WTC11 (cell line): ENCODE results near the gene IGSF9. TPM values are rescaled to one million over a fixed set of nuclear protein-coding genes. Genes with fewer than 3 reads are reported as not detected.

Experiments used
- ATAC-seq: fragments of 200-7000 bp; cut with Tn5 transposase; 2 replicates; pipeline ENCODE4 v1.10.0; 2021; ENCODE audit warnings: mild to moderate bottlenecking, moderate library complexity
- CTCF ChIA-PET: fragments of 300-600 bp; sonication (Branson Sonifier 250); formaldehyde crosslinking; loops from one replicate; lab custom pipeline; 2021; ENCODE audit warnings: antibody characterized with exemption; lab: Charles Lee
- POLR2A ChIA-PET: fragments of 350-600 bp; sonication (Branson Sonifier 250); formaldehyde crosslinking; loops from one replicate; lab custom pipeline; 2021; ENCODE audit warnings: antibody characterized with exemption; lab: Charles Lee
- DNase-seq: peaks from one replicate; pipeline ENCODE4 v3.0.0; 2021; ENCODE audit warnings: low spot score
- H3K27ac Mint-ChIP-seq: 2 replicates; pipeline ENCODE4 v1.8.0; 2021; ENCODE audit warnings: mixed read lengths
- H3K27me3 Mint-ChIP-seq: 2 replicates; pipeline ENCODE4 v1.8.0; 2021; ENCODE audit warnings: low read depth, mild to moderate bottlenecking, moderate library complexity, mixed read lengths
- H3K36me3 Mint-ChIP-seq: 2 replicates; pipeline ENCODE4 v1.8.0; 2021; ENCODE audit warnings: mixed read lengths
- H3K4me1 Mint-ChIP-seq: 2 replicates; pipeline ENCODE4 v1.8.0; 2022; ENCODE audit warnings: mixed read lengths
- H3K4me3 Mint-ChIP-seq: 2 replicates; pipeline ENCODE4 v1.8.0; 2021; ENCODE audit warnings: mild to moderate bottlenecking, moderate library complexity, mixed read lengths
- H3K9me3 Mint-ChIP-seq: 2 replicates; pipeline ENCODE4 v1.8.0; 2021; ENCODE audit warnings: mixed read lengths
- CDX4 ChIP-seq: fragments of 250-450 bp; sonication (Bioruptor Pico); IDR thresholded peaks from 2 replicates; pipeline ENCODE4 v1.9.0; 2021; ENCODE audit warnings: moderate library complexity, mild to moderate bottlenecking, inconsistent platforms, borderline replicate concordance
- E2F1 ChIP-seq: sonication (generic); formaldehyde crosslinking; IDR thresholded peaks from 2 replicates; pipeline ENCODE4 v1.8.0; 2022; ENCODE audit warnings: mild to moderate bottlenecking, missing genetic modification reagents
- E2F4 ChIP-seq: sonication (generic); formaldehyde crosslinking; IDR thresholded peaks from 2 replicates; pipeline ENCODE4 v1.8.1; 2022; ENCODE audit warnings: low read depth, mild to moderate bottlenecking, moderate library complexity, missing genetic modification reagents, borderline replicate concordance
- HMGXB4 ChIP-seq: sonication (generic); formaldehyde crosslinking; IDR thresholded peaks from 2 replicates; pipeline ENCODE4 v1.8.1; 2023; ENCODE audit warnings: mild to moderate bottlenecking, moderate library complexity, missing genetic modification reagents
- IRF2 ChIP-seq: sonication (generic); formaldehyde crosslinking; IDR thresholded peaks from 2 replicates; pipeline ENCODE4 v1.8.0; 2022; ENCODE audit warnings: low read depth, missing genetic modification reagents, borderline replicate concordance
- JUN ChIP-seq: sonication (generic); formaldehyde crosslinking; IDR thresholded peaks from 2 replicates; pipeline ENCODE4 v1.8.0; 2023; ENCODE audit warnings: mild to moderate bottlenecking, missing genetic modification reagents
- MAX ChIP-seq: sonication (generic); formaldehyde crosslinking; IDR thresholded peaks from 2 replicates; pipeline ENCODE4 v1.8.0; 2022; ENCODE audit warnings: mild to moderate bottlenecking, missing genetic modification reagents
- MXD4 ChIP-seq: fragments of 250-450 bp; sonication (Bioruptor Pico); IDR thresholded peaks from 2 replicates; pipeline ENCODE4 v1.8.0; 2021; ENCODE audit warnings: mild to moderate bottlenecking, moderate library complexity, borderline replicate concordance
- MYBL2 ChIP-seq: sonication (generic); formaldehyde crosslinking; IDR thresholded peaks from 2 replicates; pipeline ENCODE4 v1.8.1; 2023; ENCODE audit warnings: mild to moderate bottlenecking, moderate library complexity, missing genetic modification reagents
- NR3C1 ChIP-seq: sonication (generic); formaldehyde crosslinking; conservative IDR thresholded peaks from 2 replicates; pipeline ENCODE4 v1.8.1; 2023; ENCODE audit warnings: low read depth, mild to moderate bottlenecking, missing genetic modification reagents
- OVOL2 ChIP-seq: fragments of 250-450 bp; sonication (Bioruptor Pico); IDR thresholded peaks from 2 replicates; pipeline ENCODE4 v1.9.0; 2021; ENCODE audit warnings: mild to moderate bottlenecking, borderline replicate concordance
- PRDM15 ChIP-seq: sonication (generic); formaldehyde crosslinking; IDR thresholded peaks from 2 replicates; pipeline ENCODE4 v1.8.0; 2022; ENCODE audit warnings: missing genetic modification reagents
- PRRX2 ChIP-seq: fragments of 250-450 bp; sonication (Bioruptor Pico); IDR thresholded peaks from 2 replicates; pipeline ENCODE4 v1.8.0; 2021; ENCODE audit warnings: mild to moderate bottlenecking
- TCF7 ChIP-seq: sonication (generic); formaldehyde crosslinking; IDR thresholded peaks from 2 replicates; pipeline ENCODE4 v1.8.0; 2022; ENCODE audit warnings: mild to moderate bottlenecking, low read depth, missing genetic modification reagents, moderate library complexity
- TEAD4 ChIP-seq: sonication (generic); formaldehyde crosslinking; IDR thresholded peaks from 2 replicates; pipeline ENCODE4 v1.8.0; 2022; ENCODE audit warnings: mild to moderate bottlenecking, missing genetic modification reagents
- TP53 ChIP-seq: sonication (generic); formaldehyde crosslinking; IDR thresholded peaks from 2 replicates; pipeline ENCODE4 v1.8.1; 2023; ENCODE audit warnings: mild to moderate bottlenecking, missing genetic modification reagents
- ZBTB21 ChIP-seq: sonication (generic); formaldehyde crosslinking; IDR thresholded peaks from 2 replicates; pipeline ENCODE4 v1.8.1; 2023; ENCODE audit warnings: mild to moderate bottlenecking, missing genetic modification reagents, borderline replicate concordance
- ZNF281 ChIP-seq: sonication (generic); formaldehyde crosslinking; IDR thresholded peaks from 2 replicates; pipeline ENCODE4 v1.8.0; 2023; ENCODE audit warnings: mild to moderate bottlenecking, missing genetic modification reagents
- ZNF416 ChIP-seq: fragments of 250-450 bp; sonication (Bioruptor Pico); IDR thresholded peaks from 2 replicates; pipeline ENCODE4 v1.9.0; 2021; ENCODE audit warnings: mild to moderate bottlenecking, inconsistent platforms
- total RNA-seq: library from RNA; stranded (reverse); gene quantifications from 3 replicates; pipeline ENCODE4 v1.2.3, GENCODE V29; 2021

The IGSF9 gene
- total RNA-seq, 1 experiment from 2014 or later = 16.4 TPM

- ATAC-seq (no peak), DNase-seq (no peak)
- Mint-ChIP-seq H3K27me3 (no peaks in the 10 kb centered on the region), H3K9me3 (no peaks in the 10 kb centered on the region), H3K36me3 (peaks cover 26% of the 10 kb centered on the region), H3K4me1 (peaks cover 30% of the 10 kb centered on the region), H3K27ac (no peak overlapping the region), H3K4me3 (no peak overlapping the region)
- CTCF ChIA-PET = interaction anchor here (1.6 to 10.6 kb wide), 2 partner anchors 13 to 74 kb away, joined by 4 to 202 read pairs; no protein-coding TSS in a partner anchor
- POLR2A ChIA-PET = no interaction called here
- no peak for TF ChIP-seq PRDM15 (CRISPR knock-in tag)
These were observed 12.1 kb downstream of the IGSF9 start for GRCh38 chr1:159933347-159933746.

GRCh38 chr1:159932296-159933285 lies 12.8 kb downstream of the IGSF9 start:
- TF ChIP-seq TCF7 (CRISPR knock-in tag) = no peak
- TF ChIP-seq OVOL2 = no peak
- TF ChIP-seq TP53 (CRISPR knock-in tag) = no peak
- no peak for TF ChIP-seq TEAD4 (CRISPR knock-in tag)
- no peak for TF ChIP-seq ZNF416 (CRISPR knock-in tag)
- no peak for TF ChIP-seq MYBL2 (CRISPR knock-in tag)
- no peak for TF ChIP-seq JUN (CRISPR knock-in tag)
- no peak for TF ChIP-seq CDX4
- no peak for TF ChIP-seq HMGXB4 (CRISPR knock-in tag)
- TF ChIP-seq NR3C1 = no peak
- TF ChIP-seq E2F1 (CRISPR knock-in tag) = no peak
- no peak for TF ChIP-seq ZNF281
- TF ChIP-seq PRRX2 (CRISPR knock-in tag) = no peak
- TF ChIP-seq MXD4 = no peak
- no peak for TF ChIP-seq IRF2 (CRISPR knock-in tag)
- no peak for TF ChIP-seq E2F4 (CRISPR knock-in tag)
- no peak for TF ChIP-seq ZBTB21 (CRISPR knock-in tag)
- no peak for TF ChIP-seq MAX (CRISPR knock-in tag)
- Mint-ChIP-seq H3K27ac (no peak overlapping the region), H3K27me3 (no peaks in the 10 kb centered on the region), H3K36me3 (peaks cover 26% of the 10 kb centered on the region), H3K4me3 (no peak overlapping the region), H3K4me1 (peaks cover 23% of the 10 kb centered on the region), H3K9me3 (no peaks in the 10 kb centered on the region)
- ATAC-seq (no peak), DNase-seq (no peak)
- ChIA-PET CTCF (interaction anchor here (0.8 to 10.6 kb wide), 3 partner anchors 14 to 74 kb away, joined by 3 to 202 read pairs (median 4); no protein-coding TSS in a partner anchor), POLR2A (no interaction called here)
